Colon (tissue), 2 donors: Measurements from ENCODE around the gene GLA.

Experiments used
- FAIRE-seq: peaks from 2 replicates; lab custom pipeline; 2012; peaks lifted over from hg19 to GRCh38; lab: Jason Lieb, UNC
- donor health status: control.
- donor health status: control.

Gene GLA

GRCh38 chrX:101407748-101408531 is at the start of gene GLA, which contains the start of gene HNRNPH2:
TSS of gene GLA (minus strand) at chrX:101407925. CDS start at chrX:101407903, 22 bp downstream.
TSS of gene HNRNPH2 (plus strand) at chrX:101408222. CDS start at chrX:101411989, 3,767 bp downstream.
- peak; percentile 98 for FAIRE-seq

GRCh38 chrX:101452056-101452455 is 44.3 kb upstream of the GLA start:
- FAIRE-seq, result no peak

GRCh38 chrX:101450961-101451360 is 43.2 kb upstream of the GLA start:
- no peak for FAIRE-seq

DNA sequence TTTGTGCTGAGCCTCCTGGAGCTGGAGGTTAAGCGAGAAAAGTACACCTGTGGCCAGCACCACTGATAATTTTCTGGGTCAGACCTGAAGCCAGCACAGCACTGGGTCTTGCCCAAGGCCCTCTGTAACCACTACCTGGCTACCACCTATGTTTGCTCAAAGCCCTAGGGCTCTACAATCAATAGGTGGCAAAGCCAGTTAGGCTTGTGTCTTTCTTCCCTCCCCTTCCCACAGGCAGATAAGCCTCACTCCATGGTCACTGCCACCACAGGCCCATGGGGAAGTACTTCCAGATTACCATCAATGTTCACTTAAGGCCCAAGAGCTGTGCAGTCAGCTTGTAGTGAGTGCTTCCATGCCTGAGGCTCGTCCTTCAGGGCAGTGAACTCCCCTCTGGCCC is 42.4 kb upstream of the GLA start:
- FAIRE-seq, result no peak

DNA sequence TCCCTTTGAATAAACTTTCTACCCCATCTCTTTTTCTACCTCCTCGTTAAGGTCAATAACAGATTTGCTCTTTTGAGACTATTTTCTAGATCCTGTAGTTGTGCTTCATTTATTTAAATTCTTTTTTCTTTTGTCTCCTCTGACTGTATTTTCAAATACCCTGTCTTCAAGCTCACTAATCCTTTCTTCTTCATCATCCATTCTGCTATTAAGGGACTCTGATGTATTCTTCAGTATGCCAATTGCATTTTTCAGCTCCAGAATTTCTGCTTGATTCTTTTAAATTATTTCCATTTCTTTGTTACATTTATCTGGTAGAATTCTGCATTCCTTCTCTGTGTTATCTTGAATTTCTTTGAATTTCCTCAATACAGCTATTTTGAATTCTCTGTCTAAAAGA is 41.6 kb upstream of the GLA start:
- FAIRE-seq, result no peak

- no peak for FAIRE-seq
These were observed 34.4 kb upstream of the GLA start for GRCh38 chrX:101442085-101442484.

DNA sequence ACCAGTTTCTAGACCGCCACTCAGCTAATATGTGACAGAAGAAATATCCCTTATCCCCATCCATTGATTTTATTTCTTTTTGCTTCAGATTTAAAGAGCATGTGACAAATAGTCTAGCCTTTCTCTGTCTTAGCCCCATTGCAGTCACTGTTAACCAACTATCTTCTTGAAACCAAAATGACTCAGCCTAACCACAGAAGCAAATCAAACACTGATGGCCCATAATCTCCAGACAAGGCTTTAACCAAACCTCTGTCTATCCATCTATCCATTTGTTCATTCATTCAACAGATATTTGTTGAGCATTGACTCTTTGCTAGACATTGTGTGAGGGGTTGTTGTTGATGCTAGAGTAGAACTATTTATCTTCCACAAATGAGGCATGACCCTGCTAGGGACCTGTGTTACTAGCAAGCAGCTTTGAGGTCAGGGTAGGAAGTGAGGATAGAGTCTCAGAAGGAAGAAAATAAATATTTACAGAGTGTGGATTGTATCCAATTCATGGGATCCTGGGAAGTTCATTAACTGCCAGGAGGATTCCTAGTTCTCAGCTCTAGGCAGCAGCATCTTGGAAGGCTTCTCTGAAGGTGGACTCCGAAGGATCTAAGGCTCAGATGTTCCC is 22.8 kb upstream of the GLA start:
- FAIRE-seq, result peak; percentile 43

- no peak for FAIRE-seq
These were observed 22.2 kb upstream of the GLA start for GRCh38 chrX:101429934-101430333.

DNA sequence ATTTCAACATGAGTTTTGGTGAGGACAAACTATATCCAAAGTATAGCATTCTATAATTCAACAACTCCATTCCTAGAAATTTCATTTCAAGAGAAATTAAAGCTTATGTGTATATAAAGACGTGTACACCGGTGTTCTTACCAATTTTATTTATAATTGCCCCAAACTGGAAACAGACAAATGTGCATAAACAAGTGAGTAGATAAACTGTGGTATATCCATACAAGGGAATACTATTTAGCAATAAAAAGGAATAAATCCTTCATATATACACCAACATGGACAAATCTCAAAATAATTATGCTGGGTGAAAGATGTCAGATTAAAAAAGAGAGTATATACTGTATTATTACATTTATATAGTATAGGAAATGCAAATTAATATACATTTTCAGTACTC is 20.2 kb upstream of the GLA start:
- peak; percentile 47 for FAIRE-seq

- FAIRE-seq, result no peak
These were observed 11.8 kb upstream of the GLA start for GRCh38 chrX:101419489-101419888.

- FAIRE-seq, result no peak
These were observed 10.5 kb upstream of the GLA start for GRCh38 chrX:101417981-101418841.

DNA sequence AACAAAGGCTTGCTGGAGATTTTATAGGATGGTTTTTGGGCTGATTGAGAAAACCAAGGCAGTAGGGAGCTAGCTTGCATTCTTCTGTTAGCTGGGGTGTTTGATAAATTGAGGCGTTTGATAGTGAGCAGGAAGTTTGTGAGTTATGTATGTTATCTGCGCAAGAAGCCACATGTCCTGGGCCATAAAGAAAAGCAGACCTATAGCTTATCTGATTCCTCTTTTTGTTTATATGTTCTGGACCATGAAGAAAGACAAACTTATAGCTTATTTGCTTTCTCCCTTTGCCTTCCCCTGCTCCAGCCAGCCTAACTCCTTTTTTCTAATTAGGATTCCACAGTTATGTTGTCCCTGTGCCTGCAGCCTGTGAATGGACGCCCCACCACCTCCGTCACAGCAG is 9.5 kb upstream of the GLA start:
- FAIRE-seq, result no peak

DNA sequence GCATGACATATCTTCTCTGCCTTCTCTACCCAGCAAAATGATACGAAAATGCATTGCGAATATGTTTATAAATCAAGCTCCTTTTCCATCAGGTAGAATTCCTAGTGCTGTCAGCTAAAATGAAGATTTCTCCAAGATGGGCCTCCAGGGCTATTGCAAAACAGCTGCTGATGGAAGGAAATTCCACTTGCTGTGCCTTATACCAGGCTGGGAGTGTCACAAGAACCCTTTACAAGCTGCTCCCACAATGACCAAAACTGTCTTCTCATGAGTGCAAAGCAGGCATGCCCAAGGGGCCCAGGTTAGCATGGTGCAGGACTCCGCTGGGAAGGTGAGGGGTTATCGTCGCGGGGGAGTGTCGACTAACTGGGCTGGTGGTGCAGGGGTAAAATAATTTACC is 9.0 kb upstream of the GLA start:
- FAIRE-seq, result no peak

DNA sequence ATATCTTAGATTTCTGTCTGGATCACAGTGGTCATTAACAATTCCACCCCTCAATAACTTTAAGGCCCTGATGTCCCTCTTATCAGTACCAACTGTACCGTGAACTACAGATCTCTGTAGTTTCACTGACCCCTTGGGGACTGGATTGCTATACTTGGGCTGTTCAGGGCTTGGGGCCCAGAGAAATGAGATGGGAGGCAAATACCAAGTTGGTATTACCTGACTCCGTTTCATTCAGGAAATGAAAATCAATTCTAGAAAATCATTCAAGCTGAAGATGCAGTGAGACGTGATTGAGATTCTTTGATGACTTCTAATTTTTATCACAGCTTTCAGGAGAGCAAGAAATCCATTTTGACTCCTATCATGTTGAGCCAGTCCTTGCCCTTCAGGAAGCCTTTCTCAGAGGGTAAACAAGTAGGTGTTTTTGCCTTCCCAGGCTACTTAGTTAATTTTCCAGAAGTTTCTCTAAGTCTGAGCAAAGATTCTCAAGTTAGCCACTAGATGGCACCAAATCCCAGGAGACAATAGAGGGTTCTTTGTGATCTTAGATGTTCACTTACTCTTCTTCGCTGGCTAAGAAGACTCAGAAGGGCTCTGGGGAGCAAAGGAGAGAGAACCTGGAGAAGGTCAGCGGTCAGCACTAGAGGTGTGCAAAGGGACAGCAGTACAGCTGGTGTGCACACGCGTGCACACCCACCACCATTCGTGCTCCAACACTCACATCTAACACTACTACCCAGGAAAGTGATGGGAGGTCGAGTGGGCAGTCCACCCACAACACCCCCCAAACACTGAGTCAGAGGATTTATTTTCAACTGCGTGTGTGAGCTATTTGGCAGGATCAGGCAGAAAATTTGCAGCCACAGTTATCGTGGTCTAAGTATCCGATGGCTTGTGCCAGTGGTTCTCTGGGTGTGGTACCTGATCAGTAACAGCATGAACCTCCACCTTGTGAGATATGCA is 7.7 kb upstream of the GLA start:
- no peak for FAIRE-seq

- FAIRE-seq, result no peak
These were observed 4.3 kb upstream of the GLA start for GRCh38 chrX:101411984-101412383.

- no peak for FAIRE-seq
These were observed 2.7 kb upstream of the GLA start for GRCh38 chrX:101410461-101410860.

GRCh38 chrX:101409043-101409442 is 1.3 kb upstream of the GLA start:
- no peak for FAIRE-seq

- FAIRE-seq, result no peak
These were observed 762 bp upstream of the GLA start for GRCh38 chrX:101408532-101408841.

- FAIRE-seq, result no peak
These were observed 468 bp downstream of the GLA start for GRCh38 chrX:101407167-101407747.

GRCh38 chrX:101399825-101400224 is 7.9 kb downstream of the GLA start:
- FAIRE-seq, result no peak

GRCh38 chrX:101398694-101399093 is 9.0 kb downstream of the GLA start:
- FAIRE-seq, result no peak
